ENCODE data around the gene FAM3D.

The FAM3D gene

DNA sequence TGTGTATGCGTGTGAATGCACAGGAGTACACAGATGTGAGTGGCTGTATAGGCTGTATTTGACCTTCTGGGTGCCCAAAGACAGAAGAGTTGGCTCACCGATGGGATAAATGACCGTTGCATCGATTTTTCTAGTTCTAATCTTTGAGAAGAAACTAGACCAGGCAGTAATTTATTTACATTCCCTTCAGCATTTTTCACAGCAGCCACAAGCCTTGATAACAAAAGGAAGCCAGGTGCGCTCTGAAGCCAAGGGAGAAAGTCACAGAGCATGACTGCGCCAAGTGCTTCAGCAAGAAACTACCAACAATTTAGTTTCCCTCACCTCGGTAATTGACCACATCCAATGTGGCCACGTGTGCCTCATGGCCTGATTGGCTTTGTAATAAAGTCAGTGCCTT, 5.9 kb upstream of the FAM3D start:
- Mint-ChIP-seq H3K27ac (no peak overlapping the region), H3K4me1 (no peaks in the 10 kb centered on the region), H3K36me3 (no peaks in the 10 kb centered on the region), H3K4me3 (no peak overlapping the region), H3K9me3 (peaks cover 6% of the 10 kb centered on the region), H3K27me3 (peaks cover 32% of the 10 kb centered on the region)
- ATAC-seq, result no peak

DNA sequence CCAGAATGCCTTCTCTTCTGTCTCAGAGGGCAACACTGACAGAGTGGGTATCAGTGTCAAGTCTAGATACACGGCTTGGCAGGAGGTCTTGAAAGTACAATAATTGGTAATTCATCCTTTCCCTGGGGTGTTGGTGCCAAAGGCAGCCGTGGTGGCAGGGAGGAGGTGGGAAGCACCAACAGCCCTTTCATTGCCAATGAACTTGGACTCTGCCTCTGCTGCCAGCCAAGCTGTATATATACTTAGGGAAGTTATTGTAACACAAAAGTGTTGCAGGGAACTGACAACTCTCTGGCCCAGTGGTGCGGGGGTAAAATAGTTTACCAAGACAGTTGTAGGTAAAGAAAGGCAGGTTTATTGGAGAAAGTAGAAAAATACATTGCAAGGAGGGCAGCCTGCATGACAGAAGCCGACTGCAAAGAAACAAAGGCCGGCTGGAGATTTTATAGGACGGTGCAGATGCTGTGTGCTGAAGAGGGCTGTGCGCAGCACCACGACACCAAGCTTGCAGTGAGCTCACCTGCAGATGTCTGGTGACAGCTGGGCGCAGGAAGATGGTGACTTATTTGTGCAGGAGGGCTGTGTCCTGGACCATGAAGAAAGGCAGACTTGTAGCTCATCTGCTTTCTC, 4.0 kb upstream of the FAM3D start:
- Mint-ChIP-seq H3K27ac (no peak overlapping the region), H3K36me3 (no peaks in the 10 kb centered on the region), H3K4me1 (no peaks in the 10 kb centered on the region)

DNA sequence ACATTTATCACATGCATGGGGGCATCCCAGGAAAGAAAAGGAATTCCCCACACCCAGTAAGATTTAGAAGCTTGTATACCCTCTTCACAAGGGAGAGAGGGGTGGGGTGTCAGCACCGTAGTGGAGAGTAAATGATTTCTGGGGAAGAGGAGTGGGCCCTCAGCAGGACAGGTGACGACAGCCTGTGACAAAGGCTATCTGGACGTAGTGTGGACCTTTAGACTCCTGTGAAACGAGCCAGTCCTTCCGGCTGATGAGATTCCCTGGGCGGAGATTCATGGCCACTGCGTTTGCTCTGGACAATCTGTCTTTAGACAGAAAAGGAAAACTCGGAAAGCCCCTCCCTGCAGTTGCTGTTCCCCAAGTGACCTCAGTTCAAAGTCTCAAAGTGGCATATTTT, 1.7 kb upstream of the FAM3D start:
- H3K36me3 Mint-ChIP-seq, result no peaks in the 10 kb centered on the region
- no peak overlapping the region for H3K4me3 Mint-ChIP-seq
- no peak for ATAC-seq
- peaks cover 39% of the 10 kb centered on the region for H3K27me3 Mint-ChIP-seq
- H3K9me3 Mint-ChIP-seq, result no peaks in the 10 kb centered on the region
- no peaks in the 10 kb centered on the region for H3K4me1 Mint-ChIP-seq
- H3K27ac Mint-ChIP-seq, result no peak overlapping the region

More for the DNA sequence above, 4.0 kb upstream of the FAM3D start:
- H3K27me3 Mint-ChIP-seq, result peaks cover 31% of the 10 kb centered on the region
- no peak for ATAC-seq
- no peaks in the 10 kb centered on the region for H3K9me3 Mint-ChIP-seq
- H3K4me3 Mint-ChIP-seq, result no peak overlapping the region

DNA sequence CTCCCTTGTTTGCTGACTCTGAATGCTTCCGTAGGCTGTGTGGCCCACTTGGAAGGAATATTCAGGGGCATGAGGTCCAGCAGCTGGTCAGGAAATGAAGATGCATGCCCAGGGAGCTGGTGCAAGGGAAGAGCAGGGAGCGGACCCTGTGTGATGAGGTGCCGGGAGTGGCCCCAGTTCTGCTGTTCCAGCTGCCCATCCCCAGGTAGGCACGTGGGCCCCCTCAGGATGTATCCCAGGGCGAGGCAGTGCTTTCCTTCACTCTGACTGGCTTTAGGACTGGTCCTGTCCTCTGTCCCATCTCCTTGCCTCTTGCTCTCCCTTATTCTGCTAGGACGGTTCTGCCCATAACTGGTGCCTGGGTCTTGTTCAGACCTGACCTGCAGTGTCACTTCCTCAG, 1.1 kb upstream of the FAM3D start:
- no peak for ATAC-seq
- Mint-ChIP-seq H3K27me3 (peaks cover 39% of the 10 kb centered on the region), H3K9me3 (no peaks in the 10 kb centered on the region), H3K4me3 (no peak overlapping the region), H3K4me1 (no peaks in the 10 kb centered on the region), H3K27ac (no peak overlapping the region), H3K36me3 (no peaks in the 10 kb centered on the region)

DNA sequence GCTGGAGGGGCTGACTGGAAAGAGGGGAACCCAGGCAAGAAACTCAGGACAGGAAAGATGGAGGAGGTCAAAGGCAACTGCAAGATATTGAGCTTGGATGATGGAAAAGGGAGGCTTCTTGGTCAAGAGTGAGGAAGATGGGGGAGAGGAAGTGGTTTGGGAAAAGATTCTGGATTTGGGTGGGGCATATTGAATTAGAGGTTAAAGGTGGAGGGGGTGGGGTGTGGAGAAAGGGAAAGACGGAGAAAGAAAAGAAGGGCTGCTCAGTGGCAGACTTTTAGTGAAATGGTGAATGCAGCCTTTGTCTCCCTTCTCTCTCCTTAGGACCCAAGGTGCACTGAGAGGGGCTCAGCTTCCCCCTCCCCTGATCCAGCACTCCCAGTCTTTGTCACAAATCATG, 655 bp upstream of the FAM3D start:
- Mint-ChIP-seq H3K27ac (no peak overlapping the region), H3K4me3 (no peak overlapping the region), H3K27me3 (peaks cover 39% of the 10 kb centered on the region), H3K36me3 (no peaks in the 10 kb centered on the region), H3K4me1 (no peaks in the 10 kb centered on the region), H3K9me3 (no peaks in the 10 kb centered on the region)
- ATAC-seq, result no peak

DNA sequence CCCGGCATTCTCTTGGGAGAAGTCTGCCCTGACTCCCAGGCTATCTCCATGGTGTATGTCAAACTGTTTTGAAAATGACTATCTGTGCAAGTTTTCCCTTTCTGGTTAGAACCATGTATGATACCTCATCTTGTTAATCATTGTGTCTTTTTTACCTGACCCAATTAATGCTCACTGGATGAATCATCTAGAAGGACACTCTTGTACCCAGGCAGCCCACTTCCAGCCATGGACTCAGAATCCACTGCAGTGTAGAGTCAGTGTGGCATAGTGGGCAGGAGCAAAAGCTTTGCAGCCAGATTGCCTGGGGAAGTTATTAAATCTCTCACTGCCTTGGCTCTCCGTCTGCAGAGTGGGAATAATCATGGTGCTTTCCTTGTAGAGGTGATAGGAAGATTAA, 1.2 kb downstream of the FAM3D start:
- Mint-ChIP-seq H3K4me1 (no peaks in the 10 kb centered on the region), H3K9me3 (no peaks in the 10 kb centered on the region), H3K4me3 (no peak overlapping the region), H3K36me3 (no peaks in the 10 kb centered on the region), H3K27ac (no peak overlapping the region), H3K27me3 (peaks cover 42% of the 10 kb centered on the region)
- ATAC-seq, result no peak

DNA sequence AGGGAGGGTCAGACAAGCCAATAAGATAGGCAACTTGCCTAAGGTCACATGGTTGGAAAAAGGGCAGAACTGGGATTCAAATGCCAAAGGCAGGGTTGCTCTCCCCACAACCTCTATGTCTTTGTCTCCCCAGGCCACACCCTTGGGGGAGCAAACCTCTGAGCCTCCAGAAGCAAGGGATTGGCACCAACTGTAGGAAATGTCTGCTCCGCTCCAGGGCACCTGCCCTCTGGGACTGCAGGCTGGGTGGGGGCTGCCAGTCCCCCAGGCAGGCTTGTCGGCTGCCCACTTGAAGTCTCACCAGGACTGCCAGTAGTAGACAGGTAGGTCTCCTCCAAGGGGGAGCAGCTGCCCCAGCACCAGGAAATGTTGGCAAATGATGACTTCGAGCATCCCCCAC, 2.0 kb downstream of the FAM3D start:
- Mint-ChIP-seq H3K36me3 (no peaks in the 10 kb centered on the region), H3K27ac (no peak overlapping the region), H3K9me3 (no peaks in the 10 kb centered on the region), H3K4me1 (no peaks in the 10 kb centered on the region), H3K27me3 (peaks cover 37% of the 10 kb centered on the region), H3K4me3 (no peak overlapping the region)
- no peak for ATAC-seq

DNA sequence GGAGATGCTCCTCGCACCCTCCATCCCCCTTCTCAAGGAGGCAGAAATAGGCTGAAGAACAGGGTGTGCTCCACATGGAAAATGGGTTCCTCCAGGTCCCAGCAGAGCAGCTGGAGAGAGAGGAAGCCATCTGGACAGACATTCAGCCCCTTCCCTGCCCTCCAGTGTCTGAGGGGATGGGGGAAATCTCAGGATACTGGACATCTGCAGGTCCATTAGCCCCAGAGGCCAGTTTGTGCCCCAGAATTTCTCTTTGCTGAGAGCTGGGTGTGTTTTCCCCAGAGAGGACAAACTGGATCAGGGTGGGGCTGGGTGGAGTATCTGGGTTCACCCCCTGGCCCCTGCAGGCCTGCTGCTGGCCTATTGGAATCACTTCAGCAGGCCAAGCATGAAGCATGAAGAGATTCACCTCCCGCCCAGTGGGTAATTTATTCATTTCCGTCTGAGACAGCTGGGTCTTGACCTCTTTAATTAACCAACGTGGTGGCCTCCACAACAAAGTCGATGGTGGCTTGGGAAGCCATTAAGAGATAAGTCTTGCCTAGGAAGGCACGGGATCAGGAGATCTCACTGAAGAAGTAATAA, 4.6 kb downstream of the FAM3D start:
- peaks cover 37% of the 10 kb centered on the region for H3K27me3 Mint-ChIP-seq
- H3K4me3 Mint-ChIP-seq, result no peak overlapping the region
- ATAC-seq, result no peak
- no peaks in the 10 kb centered on the region for H3K9me3 Mint-ChIP-seq
- no peaks in the 10 kb centered on the region for H3K4me1 Mint-ChIP-seq
- no peak overlapping the region for H3K27ac Mint-ChIP-seq
- no peaks in the 10 kb centered on the region for H3K36me3 Mint-ChIP-seq

DNA sequence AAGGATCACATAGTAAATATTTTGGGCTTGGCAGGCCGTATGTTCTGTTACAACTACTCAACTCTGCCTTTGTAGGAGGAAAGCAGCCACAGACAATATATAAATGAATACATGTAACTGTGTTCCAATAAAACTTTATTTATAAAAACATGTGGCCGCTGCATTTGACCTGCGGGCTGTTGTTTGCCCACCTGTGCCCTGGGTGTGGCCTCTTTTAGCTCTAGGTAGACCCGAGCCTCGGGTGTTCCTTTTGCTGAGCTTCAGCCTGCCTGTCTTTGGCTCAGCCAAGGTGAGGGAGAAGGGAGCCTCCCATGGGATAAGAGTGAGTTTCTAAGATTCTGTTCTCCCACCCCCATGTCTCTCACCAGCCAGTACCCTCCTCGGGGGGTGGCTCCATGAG, 5.6 kb downstream of the FAM3D start:
- ATAC-seq, result no peak
- Mint-ChIP-seq H3K27ac (no peak overlapping the region), H3K4me1 (no peaks in the 10 kb centered on the region), H3K27me3 (peaks cover 37% of the 10 kb centered on the region), H3K36me3 (no peaks in the 10 kb centered on the region), H3K4me3 (no peak overlapping the region), H3K9me3 (no peaks in the 10 kb centered on the region)

DNA sequence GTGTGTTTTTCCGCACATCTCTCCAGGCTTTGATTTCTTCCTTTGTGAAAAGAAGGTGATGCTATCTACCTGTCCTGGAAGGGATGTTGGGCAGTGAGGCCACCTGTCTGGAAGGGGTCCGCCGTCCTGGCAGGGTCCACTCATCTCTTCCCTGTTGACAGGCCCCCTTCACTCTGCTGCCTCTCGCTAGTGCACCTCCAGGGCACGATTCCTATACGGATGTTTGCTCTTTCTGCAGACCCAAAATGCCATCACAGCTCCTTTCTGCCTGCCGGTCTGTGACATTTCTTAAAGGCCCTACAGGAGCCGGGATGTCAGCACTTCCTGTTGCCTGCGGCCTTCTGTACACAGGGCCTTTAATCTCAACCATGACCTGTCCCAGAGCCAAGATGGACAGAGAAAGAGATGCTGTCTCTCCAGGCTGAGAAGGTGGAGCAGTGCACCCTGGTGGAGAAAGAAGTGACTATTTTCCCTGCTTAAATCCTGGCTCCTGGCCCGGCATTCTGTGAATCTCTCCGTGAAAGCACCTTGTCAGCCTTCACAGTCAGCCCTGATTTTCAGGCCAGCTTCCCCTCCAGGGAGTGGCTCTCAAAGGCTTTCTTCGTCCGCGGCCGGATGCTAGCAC, 7.4 kb downstream of the FAM3D start:
- H3K27ac Mint-ChIP-seq, result no peak overlapping the region
- no peak overlapping the region for H3K4me3 Mint-ChIP-seq
- H3K36me3 Mint-ChIP-seq, result no peaks in the 10 kb centered on the region
- H3K27me3 Mint-ChIP-seq, result peaks cover 28% of the 10 kb centered on the region
- no peak for ATAC-seq
- no peaks in the 10 kb centered on the region for H3K9me3 Mint-ChIP-seq
- no peaks in the 10 kb centered on the region for H3K4me1 Mint-ChIP-seq

DNA sequence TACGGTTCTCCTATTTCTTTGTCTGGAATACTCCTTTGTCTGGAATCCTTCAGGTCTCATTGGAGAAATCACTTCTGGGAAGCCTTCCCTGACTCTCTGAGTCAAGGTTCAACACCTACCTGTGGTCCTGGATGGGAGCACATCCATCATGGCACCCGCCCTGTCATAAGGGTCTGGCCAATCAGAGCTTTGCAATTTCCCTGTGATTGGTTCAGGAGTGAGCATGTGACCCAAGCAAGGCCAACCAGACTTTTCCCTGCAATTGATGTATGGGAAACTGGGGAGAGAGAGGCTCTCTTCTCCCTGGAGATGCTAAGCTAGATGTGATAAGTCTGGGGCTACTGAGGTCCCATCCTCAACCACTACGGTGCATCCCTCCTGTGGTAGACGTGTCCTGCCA, 8.1 kb downstream of the FAM3D start:
- no peaks in the 10 kb centered on the region for H3K4me1 Mint-ChIP-seq
- H3K27ac Mint-ChIP-seq, result no peak overlapping the region
- H3K27me3 Mint-ChIP-seq, result peaks cover 32% of the 10 kb centered on the region
- ATAC-seq, result no peak
- no peaks in the 10 kb centered on the region for H3K9me3 Mint-ChIP-seq
- H3K4me3 Mint-ChIP-seq, result no peak overlapping the region
- no peaks in the 10 kb centered on the region for H3K36me3 Mint-ChIP-seq

DNA sequence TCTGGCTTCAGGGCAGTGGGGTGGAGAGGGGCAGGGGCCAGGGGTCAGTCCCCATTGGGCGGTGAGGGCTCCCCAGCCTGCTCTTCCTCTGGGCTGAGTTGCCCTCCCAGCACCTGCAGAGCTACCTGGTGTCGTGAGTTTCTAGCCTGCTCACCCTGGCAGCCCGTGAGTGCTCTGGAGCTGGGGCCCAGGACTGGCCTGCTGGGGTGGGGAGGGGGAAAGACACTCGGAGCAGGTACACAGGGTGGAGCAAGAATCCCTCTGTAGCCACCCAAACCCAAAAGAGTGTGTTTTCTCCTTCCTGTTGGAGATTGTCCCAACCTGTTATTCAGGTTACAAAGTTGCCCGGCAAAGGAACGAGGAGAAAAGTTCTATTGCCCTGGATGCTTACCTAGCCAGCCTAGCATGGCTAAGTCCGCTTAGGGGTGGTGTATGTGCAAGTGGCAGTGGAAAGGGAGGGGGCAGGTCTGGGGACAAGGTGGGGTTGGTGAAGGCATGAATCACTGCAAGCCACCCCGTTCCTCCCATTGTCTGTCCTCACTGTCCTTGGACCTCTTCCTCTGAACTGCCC, 8.9 kb downstream of the FAM3D start:
- no peak for ATAC-seq
- no peaks in the 10 kb centered on the region for H3K4me1 Mint-ChIP-seq
- H3K27ac Mint-ChIP-seq, result no peak overlapping the region
- peaks cover 40% of the 10 kb centered on the region for H3K27me3 Mint-ChIP-seq
- no peak overlapping the region for H3K4me3 Mint-ChIP-seq
- H3K9me3 Mint-ChIP-seq, result peaks cover 2% of the 10 kb centered on the region
- H3K36me3 Mint-ChIP-seq, result no peaks in the 10 kb centered on the region

DNA sequence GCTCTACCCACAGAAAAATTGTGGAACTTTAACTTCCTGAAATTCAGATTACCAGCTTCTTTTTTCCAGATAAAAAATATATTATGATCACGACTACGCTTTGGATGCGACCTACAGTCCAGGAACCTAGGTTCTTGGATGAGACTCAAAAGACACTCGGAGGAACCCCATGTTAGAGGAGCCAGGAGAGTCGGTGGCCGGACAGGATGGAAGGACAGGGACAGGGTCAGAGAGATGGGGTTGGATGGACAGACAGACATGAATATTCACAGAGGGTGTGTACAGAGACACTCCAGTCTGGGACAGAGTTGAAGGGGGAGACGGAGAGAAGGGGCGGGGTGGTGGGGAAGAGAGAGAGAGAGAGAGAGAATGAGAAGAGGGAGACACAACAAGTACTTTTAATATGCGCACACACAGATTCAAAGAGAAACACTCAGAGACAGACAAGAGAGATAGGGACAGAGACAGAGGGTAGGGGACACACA, 9.5 kb downstream of the FAM3D start:
- Mint-ChIP-seq H3K36me3 (no peaks in the 10 kb centered on the region), H3K4me1 (no peaks in the 10 kb centered on the region), H3K4me3 (no peak overlapping the region), H3K27me3 (peaks cover 45% of the 10 kb centered on the region), H3K9me3 (peaks cover 5% of the 10 kb centered on the region), H3K27ac (no peak overlapping the region)
- ATAC-seq, result no peak

DNA sequence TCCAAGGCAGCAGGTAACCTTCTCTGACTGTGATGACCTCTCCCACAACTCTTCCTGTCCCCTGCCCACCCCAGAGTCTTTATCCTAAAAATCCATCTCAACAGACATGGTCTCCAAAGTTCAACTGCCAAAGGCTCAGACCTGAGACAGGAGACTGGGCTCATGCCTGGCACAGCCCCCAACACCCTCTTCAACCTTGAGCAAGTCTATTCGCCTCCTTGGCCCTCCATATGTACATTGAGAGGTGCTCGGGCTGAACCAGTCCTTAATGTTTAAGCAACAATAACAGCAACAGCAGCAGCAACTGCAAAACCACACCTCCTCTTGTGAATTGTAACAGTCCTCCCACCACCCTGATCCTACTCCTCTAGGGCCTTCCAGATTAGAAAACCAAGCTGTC, 9.9 kb downstream of the FAM3D start:
- Mint-ChIP-seq H3K4me1 (no peaks in the 10 kb centered on the region), H3K27ac (no peak overlapping the region), H3K9me3 (peaks cover 5% of the 10 kb centered on the region), H3K4me3 (no peak overlapping the region), H3K36me3 (no peaks in the 10 kb centered on the region), H3K27me3 (peaks cover 44% of the 10 kb centered on the region)
- ATAC-seq, result no peak

DNA sequence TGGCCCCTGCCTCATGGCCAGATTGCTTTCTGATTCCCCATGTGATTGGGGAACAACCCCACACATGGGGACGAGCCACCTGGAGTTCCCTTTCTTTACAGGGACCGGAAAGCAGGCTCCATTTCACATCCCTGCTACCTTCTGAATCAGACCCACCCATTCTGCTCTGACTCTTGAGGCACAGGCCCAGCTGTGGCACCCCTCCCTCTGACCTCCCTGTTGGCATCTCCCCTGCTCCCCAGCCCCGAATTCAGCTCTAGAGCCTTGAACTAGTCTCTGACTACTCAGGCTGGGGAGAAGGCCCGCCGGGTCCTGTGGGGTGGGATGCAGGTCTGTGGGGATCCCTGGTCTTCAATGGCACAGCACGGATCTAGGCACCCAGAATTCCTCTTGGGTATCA, 12.1 kb downstream of the FAM3D start:
- Mint-ChIP-seq H3K27me3 (peaks cover 38% of the 10 kb centered on the region), H3K27ac (no peak overlapping the region)

DNA sequence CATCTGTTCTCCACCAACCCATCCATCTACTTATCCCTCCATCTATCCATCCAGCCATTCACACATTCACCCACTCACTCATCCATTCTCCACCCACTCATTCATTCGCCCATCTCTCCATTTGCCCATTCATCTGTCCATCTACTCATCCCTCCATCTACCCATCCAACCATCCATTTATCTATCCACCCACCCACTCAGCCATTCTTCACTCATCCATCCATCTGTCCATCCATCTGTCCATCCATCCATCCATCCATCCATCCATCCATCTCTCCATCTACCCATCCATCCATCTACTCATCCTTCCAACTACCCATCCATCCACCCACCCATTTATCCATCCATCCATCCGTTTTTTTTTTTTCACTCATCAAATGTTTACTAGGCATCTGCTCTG, 13.9 kb downstream of the FAM3D start:
- ATAC-seq, result no peak
- no peak overlapping the region for H3K4me3 Mint-ChIP-seq
- no peak overlapping the region for H3K27ac Mint-ChIP-seq
- H3K27me3 Mint-ChIP-seq, result peaks cover 38% of the 10 kb centered on the region
- no peaks in the 10 kb centered on the region for H3K4me1 Mint-ChIP-seq
- no peaks in the 10 kb centered on the region for H3K36me3 Mint-ChIP-seq
- peaks cover 5% of the 10 kb centered on the region for H3K9me3 Mint-ChIP-seq

More for the DNA sequence above, 12.1 kb downstream of the FAM3D start:
- Mint-ChIP-seq H3K4me3 (no peak overlapping the region), H3K9me3 (peaks cover 5% of the 10 kb centered on the region), H3K36me3 (no peaks in the 10 kb centered on the region), H3K4me1 (no peaks in the 10 kb centered on the region)
- no peak for ATAC-seq
